ENCODE results near the gene RPS18. TPM values are rescaled to one million over a fixed set of nuclear protein-coding genes. Genes with fewer than 3 reads are reported as not detected.
A peak's percentile ranks its signal among the peaks of the same experiment; 100 is the strongest.
"Not testable (repeated sequence)": the region's sequence is repeated elsewhere in the genome, so short reads cannot be mapped to it uniquely, and the experiment has no call there.

RPS18 gene
- total RNA-seq, 3 donors from 2014 or later (not counting 1 experiment from before 2014, with no cell fraction given): 1,182 to 1,707 (median 1,500) TPM

GRCh38 chr6:33280539-33280938 lies 8.7 kb downstream of the RPS18 start:
- H3K27ac ChIP-seq (ENCODE audit: low read length): no peak overlapping the region
- no peak overlapping the region for H3K4me3 Mint-ChIP-seq

GRCh38 chr6:33285214-33285613 lies 13.3 kb downstream of the RPS18 start:
- H3K27me3 ChIP-seq (ENCODE audit: control insufficient read depth, insufficient read depth, low read length); H3K4me3 ChIP-seq (ENCODE audit: low read length); DNase-seq; H3K27me3 Mint-ChIP-seq (ENCODE audit: low read depth in 2 of 2); H3K9me3 Mint-ChIP-seq; intact Hi-C loops (cut with micrococcal nuclease); H3K27ac ChIP-seq (ENCODE audit: low read length); H3K9me3 ChIP-seq (ENCODE audit: control insufficient read depth, insufficient read depth, low read length); ATAC-seq; H3K27ac Mint-ChIP-seq; H3K36me3 Mint-ChIP-seq; H3K4me3 Mint-ChIP-seq: not testable (repeated sequence)
- Histone ChIP-seq H3K36me3 (ENCODE audit: control insufficient read depth, insufficient read depth, low read length) (peaks cover 33% of the 10 kb centered on the region), H3K4me1 (ENCODE audit: control insufficient read depth, insufficient read depth, low read length) (peaks cover 19% of the 10 kb centered on the region)
- WGBS (ENCODE audit: insufficient coverage): 94% methylated on average over 4 of the region's 4 CpGs
- H3K4me1 Mint-ChIP-seq: peaks cover 28 to 41% of the 10 kb centered on the region in 2 donors

More at GRCh38 chr6:33280539-33280938, 8.7 kb downstream of the RPS18 start:
- Mint-ChIP-seq H3K4me1 (peaks cover 19 to 46% of the 10 kb centered on the region in 2 donors), H3K27ac (peak overlapping the region in 1 of 2 donors; percentile 27), H3K9me3 (no peaks in the 10 kb centered on the region), H3K27me3 (ENCODE audit: low read depth in 2 of 2) (no peaks in the 10 kb centered on the region), H3K36me3 (no peaks in the 10 kb centered on the region)
- DNase-seq: peak in 1 of 2 donors; percentile 2
- Histone ChIP-seq H3K4me1 (ENCODE audit: control insufficient read depth, insufficient read depth, low read length) (peaks cover 42% of the 10 kb centered on the region), H3K27me3 (ENCODE audit: control insufficient read depth, insufficient read depth, low read length) (no peaks in the 10 kb centered on the region), H3K9me3 (ENCODE audit: control insufficient read depth, insufficient read depth, low read length) (no peaks in the 10 kb centered on the region), H3K4me3 (ENCODE audit: low read length) (no peak overlapping the region), H3K36me3 (ENCODE audit: control insufficient read depth, insufficient read depth, low read length) (peaks cover 42% of the 10 kb centered on the region)
- intact Hi-C loops (cut with micrococcal nuclease): no loop called here
- 91% methylated on average over 6 of the region's 6 CpGs for WGBS (ENCODE audit: insufficient coverage)
- no peak for TF ChIP-seq CTCF (IDR thresholded peaks at IDR 0.05)
- ATAC-seq: no peak

- no peaks in the 10 kb centered on the region for H3K9me3 Mint-ChIP-seq
- H3K27ac ChIP-seq (ENCODE audit: low read length): no peak overlapping the region
- intact Hi-C loops (cut with micrococcal nuclease): no loop called here
- peaks cover 23% of the 10 kb centered on the region for H3K4me1 ChIP-seq (ENCODE audit: control insufficient read depth, insufficient read depth, low read length)
- no peaks in the 10 kb centered on the region for H3K27me3 Mint-ChIP-seq (ENCODE audit: low read depth in 2 of 2)
- peak overlapping the region in 1 of 2 donors; percentile 21 for H3K27ac Mint-ChIP-seq
- peak overlapping the region; percentile 51 for H3K4me3 Mint-ChIP-seq
- DNase-seq: no peak
- TF ChIP-seq CTCF (IDR thresholded peaks at IDR 0.05): no peak
- 95% methylated on average over 22 of the region's 22 CpGs for WGBS (ENCODE audit: insufficient coverage)
- H3K4me1 Mint-ChIP-seq: peaks cover 39 to 48% of the 10 kb centered on the region in 2 donors
- peaks cover 8% of the 10 kb centered on the region for H3K36me3 Mint-ChIP-seq
- ATAC-seq: no peak
- peaks cover 44% of the 10 kb centered on the region for H3K36me3 ChIP-seq (ENCODE audit: control insufficient read depth, insufficient read depth, low read length)
- H3K4me3 ChIP-seq (ENCODE audit: low read length): no peak overlapping the region
- H3K9me3 ChIP-seq (ENCODE audit: control insufficient read depth, insufficient read depth, low read length): no peaks in the 10 kb centered on the region
- H3K27me3 ChIP-seq (ENCODE audit: control insufficient read depth, insufficient read depth, low read length): no peaks in the 10 kb centered on the region
Measured at GRCh38 chr6:33286946-33287914, 15.4 kb downstream of the RPS18 start.

- ATAC-seq (no peak), DNase-seq (no peak)
- no peak for TF ChIP-seq CTCF (IDR thresholded peaks at IDR 0.05)
- peak overlapping the region; percentile 99 for H3K4me3 Mint-ChIP-seq
- Histone ChIP-seq H3K4me1 (ENCODE audit: control insufficient read depth, insufficient read depth, low read length) (peaks cover 23% of the 10 kb centered on the region), H3K4me3 (ENCODE audit: low read length) (peak overlapping the region; percentile 81), H3K9me3 (ENCODE audit: control insufficient read depth, insufficient read depth, low read length) (no peaks in the 10 kb centered on the region), H3K36me3 (ENCODE audit: control insufficient read depth, insufficient read depth, low read length) (peaks cover 48% of the 10 kb centered on the region), H3K27ac (ENCODE audit: low read length) (peak overlapping the region; percentile 0), H3K27me3 (ENCODE audit: control insufficient read depth, insufficient read depth, low read length) (no peaks in the 10 kb centered on the region)
- intact Hi-C loops (cut with micrococcal nuclease): no loop called here
- peaks cover 39 to 48% of the 10 kb centered on the region in 2 donors for H3K4me1 Mint-ChIP-seq
- peak overlapping the region; percentile 92 to 94 for H3K27ac Mint-ChIP-seq
- H3K36me3 Mint-ChIP-seq: peaks cover 8% of the 10 kb centered on the region
- no peaks in the 10 kb centered on the region for H3K27me3 Mint-ChIP-seq (ENCODE audit: low read depth in 2 of 2)
- H3K9me3 Mint-ChIP-seq: no peaks in the 10 kb centered on the region
- WGBS (ENCODE audit: insufficient coverage): 11% methylated on average over 19 of the region's 21 CpGs
Measured at GRCh38 chr6:33288141-33288920, 16.5 kb downstream of the RPS18 start.

All from natural killer cell (primary cell).